ENCODE data around the gene COPRS. TPM values are rescaled to one million over a fixed set of nuclear protein-coding genes. Genes with fewer than 3 reads are reported as not detected.

COPRS gene
- total RNA-seq, 1 donor from 2014 or later: 60.7 TPM

DNA sequence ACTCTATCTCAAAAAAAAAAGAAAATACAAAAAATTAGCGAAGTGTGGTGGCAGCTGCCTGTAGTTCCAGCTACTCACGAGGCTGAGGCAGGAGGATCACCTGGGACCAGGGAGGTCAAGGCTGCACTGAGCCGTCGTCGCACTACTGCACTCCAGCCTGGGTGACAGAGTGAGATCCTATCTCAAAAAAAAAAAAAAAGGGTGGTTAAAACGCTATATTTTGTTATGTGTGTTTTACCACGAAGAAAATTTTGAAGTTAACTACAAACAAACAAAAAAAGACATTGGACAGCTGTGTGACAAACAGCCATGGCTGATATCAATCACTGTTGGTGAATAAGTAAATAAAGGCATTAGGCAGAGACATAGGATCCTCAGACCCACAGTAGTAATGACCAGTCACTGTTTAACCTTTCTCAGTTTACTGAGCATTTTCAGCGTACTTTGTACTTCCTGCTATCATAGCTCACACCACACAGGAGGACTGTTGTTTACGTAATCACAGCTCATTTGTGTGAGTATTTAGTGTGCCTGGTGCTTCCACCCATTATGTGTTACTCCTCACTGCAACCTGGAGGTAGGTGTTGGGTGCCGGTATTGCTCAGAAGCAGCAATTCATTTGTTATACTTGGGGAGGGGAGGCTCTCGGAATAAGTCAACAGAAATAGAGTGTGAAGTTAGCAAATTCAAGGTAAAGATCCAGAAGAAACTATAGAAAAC is 55.4 kb downstream of the COPRS start:
- TF ChIP-seq, protein P1, sequence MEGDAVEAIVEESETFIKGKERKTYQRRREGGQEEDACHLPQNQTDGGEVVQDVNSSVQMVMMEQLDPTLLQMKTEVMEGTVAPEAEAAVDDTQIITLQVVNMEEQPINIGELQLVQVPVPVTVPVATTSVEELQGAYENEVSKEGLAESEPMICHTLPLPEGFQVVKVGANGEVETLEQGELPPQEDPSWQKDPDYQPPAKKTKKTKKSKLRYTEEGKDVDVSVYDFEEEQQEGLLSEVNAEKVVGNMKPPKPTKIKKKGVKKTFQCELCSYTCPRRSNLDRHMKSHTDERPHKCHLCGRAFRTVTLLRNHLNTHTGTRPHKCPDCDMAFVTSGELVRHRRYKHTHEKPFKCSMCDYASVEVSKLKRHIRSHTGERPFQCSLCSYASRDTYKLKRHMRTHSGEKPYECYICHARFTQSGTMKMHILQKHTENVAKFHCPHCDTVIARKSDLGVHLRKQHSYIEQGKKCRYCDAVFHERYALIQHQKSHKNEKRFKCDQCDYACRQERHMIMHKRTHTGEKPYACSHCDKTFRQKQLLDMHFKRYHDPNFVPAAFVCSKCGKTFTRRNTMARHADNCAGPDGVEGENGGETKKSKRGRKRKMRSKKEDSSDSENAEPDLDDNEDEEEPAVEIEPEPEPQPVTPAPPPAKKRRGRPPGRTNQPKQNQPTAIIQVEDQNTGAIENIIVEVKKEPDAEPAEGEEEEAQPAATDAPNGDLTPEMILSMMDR (conservative IDR thresholded peaks at IDR 0.05): no peak
- no peak for DNase-seq (ENCODE audit: low read depth, low spot score)
- Mint-ChIP-seq H3K27me3 (ENCODE audit: low read depth) (no peaks in the 10 kb centered on the region), H3K4me3 (no peak overlapping the region), H3K27ac (ENCODE audit: unreplicated experiment) (no peak overlapping the region), H3K36me3 (ENCODE audit: low read depth) (no peaks in the 10 kb centered on the region), H3K9me3 (no peaks in the 10 kb centered on the region), H3K4me1 (no peaks in the 10 kb centered on the region)

GRCh38 chr17:31802502-31802901 is 56.5 kb downstream of the COPRS start:
- TF ChIP-seq, protein P1 (conservative IDR thresholded peaks at IDR 0.05): no peak
- Mint-ChIP-seq H3K9me3 (no peaks in the 10 kb centered on the region), H3K4me3 (no peak overlapping the region), H3K4me1 (peaks cover 7% of the 10 kb centered on the region), H3K36me3 (ENCODE audit: low read depth) (no peaks in the 10 kb centered on the region), H3K27me3 (ENCODE audit: low read depth) (no peaks in the 10 kb centered on the region), H3K27ac (ENCODE audit: unreplicated experiment) (no peak overlapping the region)
- DNase-seq (ENCODE audit: low read depth, low spot score): no peak

Other genes with a start within 250 kb of the COPRS start
- gene UTP6, start 42.5 kb upstream of the COPRS start, total RNA-seq: 73.3 and 77.7 TPM in 2 replicates
- gene SUZ12, start 77.8 kb upstream of the COPRS start, total RNA-seq: 40.2 and 43.9 TPM in 2 replicates
- gene LRRC37B, start 148.1 kb upstream of the COPRS start, total RNA-seq: 28.5 and 33.1 TPM in 2 replicates

Data from neural crest cell (in vitro differentiated cells).